ENCODE results near the gene CSF1. TPM values are rescaled to one million over a fixed set of nuclear protein-coding genes. Genes with fewer than 3 reads are reported as not detected.

CSF1 gene
- total RNA-seq, 2 donors from 2014 or later = 9.5 to 20.2 TPM

GRCh38 chr1:109881906-109882287 lies 28.8 kb upstream of the CSF1 start:
- ATAC-seq = no peak
- DNase-seq = no peak
- intact Hi-C loops (cut with DNase I, micrococcal nuclease) = no loop called here

- intact Hi-C loops (cut with DNase I, micrococcal nuclease) = no loop called here
- no peak for DNase-seq
- ATAC-seq = no peak
Observed at GRCh38 chr1:109882288-109883245, 28.1 kb upstream of the CSF1 start.

GRCh38 chr1:109883248-109883955 lies 27.2 kb upstream of the CSF1 start:
- ATAC-seq (no peak), DNase-seq (no peak)

DNA sequence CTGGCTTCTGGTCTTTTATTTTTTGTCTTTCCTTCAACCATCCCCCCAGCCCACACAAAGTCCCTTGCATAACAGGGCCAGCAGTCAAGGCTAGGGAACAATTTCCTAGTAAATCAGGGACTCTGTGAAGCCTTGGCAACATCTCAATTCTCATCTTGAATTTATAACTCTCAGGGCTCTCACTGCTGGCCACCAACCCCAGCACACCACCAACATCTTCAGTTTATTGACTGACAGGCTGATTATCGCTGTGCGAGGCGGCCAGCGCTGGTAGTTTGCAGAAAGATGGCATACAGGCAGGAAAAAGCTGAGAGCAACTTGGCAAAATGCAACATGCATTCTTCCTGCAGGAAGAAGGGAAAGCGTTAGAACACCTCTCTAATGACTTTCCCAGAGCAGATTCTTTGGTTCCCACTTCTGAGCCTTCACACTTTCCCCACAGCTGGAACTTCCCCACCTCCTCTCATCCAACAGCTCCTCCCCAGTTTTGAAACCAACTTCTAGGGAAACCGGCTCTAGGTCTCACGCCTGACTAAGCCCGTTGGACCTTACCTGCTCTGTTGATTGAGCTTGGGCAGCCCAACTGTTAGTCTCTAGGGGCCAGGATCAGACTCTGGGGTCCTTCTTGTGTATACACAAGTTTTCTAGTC lies 26.3 kb upstream of the CSF1 start:
- no peak for ATAC-seq
- intact Hi-C loops (cut with DNase I, micrococcal nuclease) = no loop called here
- DNase-seq = no peak

More at GRCh38 chr1:109883248-109883955, 27.2 kb upstream of the CSF1 start:
- intact Hi-C loops (cut with DNase I, micrococcal nuclease) = no loop called here

- DNase-seq (no peak), ATAC-seq (no peak)
- intact Hi-C loops (cut with DNase I, micrococcal nuclease) = no loop called here
Observed at GRCh38 chr1:109885589-109885988, 25.1 kb upstream of the CSF1 start.

GRCh38 chr1:109886827-109887226 lies 23.8 kb upstream of the CSF1 start:
- intact Hi-C loops (cut with DNase I, micrococcal nuclease) = no loop called here
- no peak for ATAC-seq

GRCh38 chr1:109887271-109887670 lies 23.4 kb upstream of the CSF1 start:
- ATAC-seq (no peak), DNase-seq (peak in 1 of 2 donors; percentile 7)
- intact Hi-C loops (cut with DNase I, micrococcal nuclease) = no loop called here

More at GRCh38 chr1:109886827-109887226, 23.8 kb upstream of the CSF1 start:
- DNase-seq = peak in 1 of 2 donors; percentile 18

DNA sequence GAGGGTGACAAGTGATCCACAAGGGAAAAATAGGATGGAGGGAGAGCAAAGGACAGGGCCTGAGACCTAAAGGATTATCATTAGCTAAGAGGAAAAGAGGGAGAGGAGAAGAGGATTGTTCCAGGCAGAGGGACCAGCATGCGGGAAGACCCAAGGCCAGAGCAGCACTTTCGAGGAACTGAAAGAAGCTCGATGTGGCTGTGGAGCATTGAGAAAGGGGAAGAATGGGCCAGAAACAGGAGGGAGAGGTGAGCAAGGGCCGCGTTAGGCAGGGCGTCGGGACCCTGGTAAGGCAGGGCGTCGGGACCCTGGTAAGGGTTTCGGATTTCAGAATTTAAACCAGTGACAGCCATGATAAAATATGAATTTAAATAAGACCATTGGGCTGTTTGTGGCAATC lies 22.8 kb upstream of the CSF1 start:
- DNase-seq (peak in 1 of 2 donors; percentile 17), ATAC-seq (no peak)
- intact Hi-C loops (cut with DNase I, micrococcal nuclease) = no loop called here

DNA sequence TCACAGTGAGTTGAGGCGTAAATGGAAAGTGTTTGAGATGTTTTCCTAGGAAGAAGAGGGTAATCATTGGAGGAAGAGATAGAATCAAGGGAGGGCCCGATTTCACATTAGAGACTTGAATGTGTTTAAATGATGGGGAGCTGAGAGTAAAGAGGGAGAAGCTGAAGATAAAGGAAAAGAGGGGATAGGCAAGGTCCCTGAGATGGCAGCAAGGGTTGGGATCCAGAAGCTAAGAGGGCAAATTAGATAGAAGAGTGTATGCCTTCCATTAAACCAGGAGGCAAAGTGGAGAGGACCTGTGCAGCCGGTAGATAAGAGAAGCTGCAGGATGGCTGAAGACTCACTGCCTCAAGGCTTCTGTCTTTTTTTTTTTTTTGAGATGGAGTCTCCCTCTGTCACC lies 21.6 kb upstream of the CSF1 start:
- intact Hi-C loops (cut with DNase I, micrococcal nuclease) = no loop called here
- DNase-seq (no peak), ATAC-seq (no peak)

GRCh38 chr1:109890115-109890953 lies 20.3 kb upstream of the CSF1 start:
- no peak for ATAC-seq
- intact Hi-C loops (cut with DNase I, micrococcal nuclease) = no loop called here
- DNase-seq = no peak

DNA sequence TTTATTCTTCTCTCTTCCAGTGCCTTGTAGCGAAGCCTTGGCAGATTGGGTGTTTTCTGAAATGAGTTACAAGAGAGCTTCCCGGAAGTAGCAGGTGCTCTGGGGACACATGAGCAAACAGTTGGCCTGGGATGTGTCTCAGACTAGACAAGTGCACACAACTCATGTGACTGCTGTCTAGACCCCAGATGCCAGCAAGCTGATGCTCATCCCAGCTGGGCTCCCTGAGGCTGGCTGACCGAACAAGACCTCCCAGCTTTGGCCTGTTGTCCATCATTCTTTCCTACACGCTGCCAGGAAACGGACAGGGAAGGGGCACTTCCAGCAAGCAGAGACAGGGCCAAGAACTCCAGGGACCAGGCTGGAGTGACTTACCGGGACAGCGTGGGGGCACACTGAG lies 18.7 kb upstream of the CSF1 start:
- ATAC-seq (no peak), DNase-seq (no peak)
- intact Hi-C loops (cut with DNase I, micrococcal nuclease) = no loop called here

GRCh38 chr1:109892561-109893368 lies 17.9 kb upstream of the CSF1 start:
- intact Hi-C loops (cut with DNase I, micrococcal nuclease) = no loop called here
- ATAC-seq = peak; percentile 41
- no peak for DNase-seq

GRCh38 chr1:109893532-109894171 lies 17.0 kb upstream of the CSF1 start:
- ATAC-seq (no peak), DNase-seq (no peak)
- intact Hi-C loops (cut with DNase I, micrococcal nuclease) = no loop called here

DNA sequence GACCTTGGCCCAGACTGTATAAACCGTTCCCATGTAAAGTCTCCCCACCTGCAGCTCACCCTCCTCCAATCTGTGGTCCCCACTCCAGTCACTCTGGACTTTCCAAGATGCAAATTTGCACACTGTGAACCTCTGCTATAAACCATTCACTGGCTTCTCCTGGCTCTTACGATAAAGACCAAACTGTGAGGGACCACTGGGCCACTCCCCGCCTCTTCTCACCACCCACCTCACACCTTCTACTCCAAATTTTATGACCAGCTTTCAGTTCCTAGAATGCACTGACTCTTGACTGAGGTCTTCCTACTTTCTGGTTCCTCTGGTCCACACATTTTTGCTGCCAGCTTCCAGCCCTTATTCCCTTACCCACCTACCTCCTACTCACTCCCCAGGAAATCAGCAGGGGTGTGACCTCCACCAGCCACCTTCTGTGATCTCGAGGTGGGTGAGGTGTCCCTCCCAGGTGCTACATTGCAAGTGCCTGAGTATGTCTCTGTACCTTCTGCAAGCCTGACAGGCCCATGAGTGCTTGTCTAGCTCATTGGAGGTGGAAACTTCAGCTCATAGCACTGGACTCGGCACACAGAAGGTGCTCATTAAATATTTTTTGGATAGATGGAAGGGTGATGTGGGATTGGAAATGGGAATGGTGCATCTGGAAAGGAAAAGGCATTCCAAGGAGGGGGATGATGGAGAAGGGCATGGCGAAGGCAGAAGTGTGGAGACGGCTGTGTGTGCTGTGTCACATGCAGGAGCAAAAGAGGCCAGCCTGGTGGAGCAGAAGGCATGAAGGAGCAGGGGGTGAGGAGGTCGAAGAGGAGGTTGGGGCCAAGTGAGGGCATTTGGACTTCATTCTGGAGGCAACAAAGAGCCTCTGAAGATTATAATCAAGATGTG lies 15.6 kb upstream of the CSF1 start:
- ATAC-seq (no peak), DNase-seq (no peak)
- intact Hi-C loops (cut with DNase I, micrococcal nuclease) = no loop called here

DNA sequence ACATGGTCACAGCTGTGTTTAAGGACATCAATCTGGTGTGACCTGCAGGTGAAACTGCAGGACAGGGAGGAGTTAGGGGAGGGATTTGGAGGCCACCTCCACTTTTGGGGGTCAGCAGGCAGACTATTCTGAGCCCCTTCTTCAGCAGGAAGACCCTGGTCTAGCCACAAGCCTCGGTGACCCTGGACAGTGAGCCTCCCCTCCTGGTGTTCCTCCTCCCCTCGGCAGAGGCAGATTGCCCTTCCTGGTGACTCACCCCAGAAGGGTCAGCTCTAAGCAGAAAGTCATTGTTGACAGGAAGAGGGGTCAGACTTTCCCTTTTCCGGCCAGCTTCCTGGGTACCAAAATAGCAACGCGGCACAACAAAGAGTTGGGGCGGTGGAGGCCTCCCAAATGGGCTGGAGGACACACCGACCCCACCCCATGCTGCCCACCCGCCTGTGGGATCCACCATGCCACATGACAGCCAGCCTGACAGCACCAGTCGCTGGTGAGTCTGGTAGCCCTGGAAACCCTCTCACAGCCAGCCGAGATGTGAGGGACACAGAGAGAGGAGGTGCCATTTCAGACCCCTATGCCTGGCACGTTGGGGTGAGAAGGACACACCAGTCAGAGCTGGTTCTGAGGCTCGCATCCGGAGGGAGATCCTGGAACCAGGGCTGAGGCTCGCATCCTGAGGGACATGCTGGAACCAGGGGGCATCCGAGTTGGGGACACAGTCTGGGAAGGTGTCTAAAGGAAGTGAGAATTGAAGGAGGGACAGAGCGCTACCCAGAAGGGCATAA lies 14.7 kb upstream of the CSF1 start:
- DNase-seq (peak in 1 of 2 donors; percentile 44), ATAC-seq (peak; percentile 16)
- intact Hi-C loops (cut with DNase I, micrococcal nuclease) = no loop called here

DNA sequence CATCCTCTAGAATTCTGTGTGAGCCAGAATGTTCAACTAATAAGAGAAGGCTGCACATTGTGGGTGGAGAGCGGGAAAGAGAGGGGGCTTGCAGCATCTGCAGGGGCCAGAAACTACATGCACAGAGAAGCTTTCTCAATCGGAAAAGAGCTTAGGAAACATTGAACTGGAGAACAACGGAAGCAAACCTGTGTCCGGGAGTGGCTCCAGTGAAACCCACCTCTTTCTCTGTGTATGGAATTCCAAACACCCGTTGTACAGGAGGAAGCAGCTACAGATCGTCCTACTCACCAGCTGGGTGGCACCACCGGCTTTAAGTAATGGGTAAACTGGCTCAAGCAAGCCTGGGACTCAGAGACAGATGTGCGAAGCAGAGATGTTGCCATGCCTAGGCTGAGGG lies 14.0 kb upstream of the CSF1 start:
- no peak for ATAC-seq
- DNase-seq = no peak

More for the DNA sequence above, 14.0 kb upstream of the CSF1 start:
- intact Hi-C loops (cut with DNase I, micrococcal nuclease) = no loop called here
